K562 (cell line): ENCODE measurements around the gene PRUNE1. TPM values are rescaled to one million over a fixed set of nuclear protein-coding genes. Genes with fewer than 3 reads are reported as not detected.

Source experiments
- BRCA1 ChIP-seq, 2 experiments: fragments of 450-650 bp in 1 of 2; sonication (generic) in 1 of 2; formaldehyde crosslinking in 1 of 2; IDR thresholded peaks; 2 replicates each; pipeline versions ENCODE4 v1.5.0 to v1.6.1; 2017 to 2020; ENCODE audit warnings: mild to moderate bottlenecking in 1 of 2, missing genetic modification reagents in 1 of 2
- CBFB ChIP-seq: sonication (generic); formaldehyde crosslinking; IDR thresholded peaks from 2 replicates; pipeline ENCODE4 v1.4.0; 2020; ENCODE audit warnings: mild to moderate bottlenecking, missing genetic modification reagents
- E2F6 ChIP-seq, 2 experiments: IDR thresholded peaks; 2 replicates each; pipeline ENCODE4 v1.6.1; 2011; ENCODE audit warnings: borderline replicate concordance in 1 of 2, control low read depth in 1 of 2, low read depth in 1 of 2, low read length in 1 of 2, mild to moderate bottlenecking in 1 of 2, mixed read lengths in 1 of 2, moderate library complexity in 1 of 2; ENCODE audit not compliant: insufficient read depth in 1 of 2, insufficient read length in 1 of 2, poor library complexity in 1 of 2, severe bottlenecking in 1 of 2; ENCODE audit errors: extremely low read depth in 1 of 2
- ELF4 ChIP-seq: fragments of 450-650 bp; formaldehyde crosslinking; IDR thresholded peaks from 2 replicates; pipeline ENCODE4 v1.4.0; 2022; ENCODE audit warnings: missing genetic modification characterization
- HDAC8 ChIP-seq: fragments of 450-650 bp; IDR thresholded peaks from 2 replicates; pipeline ENCODE4 v1.6.1; 2016; ENCODE audit warnings: mild to moderate bottlenecking, missing genetic modification characterization, moderate library complexity, missing compliant biosample characterization
- JUNB ChIP-seq: fragments of 450-650 bp; formaldehyde crosslinking; conservative IDR thresholded peaks from 2 replicates; pipeline ENCODE4 v1.4.0; 2020; ENCODE audit warnings: mild to moderate bottlenecking
- MLLT1 ChIP-seq, 2 experiments: fragments of 450-650 bp; IDR thresholded peaks; 2 replicates each; pipeline ENCODE4 v1.6.1; 2016
- NR2C2 ChIP-seq, 2 experiments: fragments of 200-800 bp in 1 of 2; sonication (Bioruptor generic) in 1 of 2; sonication (generic) in 1 of 2; formaldehyde crosslinking in 1 of 2; IDR thresholded peaks; 2 replicates each; pipeline versions ENCODE4 v1.6.1 to v1.8.0; 2016 to 2022; ENCODE audit warnings: mild to moderate bottlenecking in 1 of 2, missing compliant biosample characterization in 1 of 2, missing genetic modification characterization in 1 of 2, missing genetic modification reagents in 1 of 2
- NRF1 ChIP-seq, 2 experiments: fragments of 450-650 bp; IDR thresholded peaks in 1 of 2; conservative IDR thresholded peaks in 1 of 2; 2 replicates each; pipeline ENCODE4 v1.6.1; 2014; ENCODE audit warnings: mild to moderate bottlenecking in 2 of 2
- PHF20 ChIP-seq: fragments of 450-650 bp; IDR thresholded peaks from 2 replicates; pipeline ENCODE4 v1.6.1; 2018; ENCODE audit not compliant: partially characterized antibody
- PRPF4 ChIP-seq: fragments of 200-400 bp; formaldehyde crosslinking; IDR thresholded peaks from one replicate; pipeline ENCODE4 v1.6.1; 2017; ENCODE audit warnings: low read length, low read depth, mild to moderate bottlenecking; ENCODE audit not compliant: insufficient read depth, poor library complexity, severe bottlenecking
- RBM15 ChIP-seq: fragments of 200-400 bp; formaldehyde crosslinking; IDR thresholded peaks from 2 replicates; pipeline ENCODE4 v1.6.1; 2018; ENCODE audit warnings: mild to moderate bottlenecking, low read length, moderate library complexity; ENCODE audit not compliant: insufficient read depth
- RHOXF2B ChIP-seq: fragments of 250-450 bp; sonication (Bioruptor Pico); conservative IDR thresholded peaks from 2 replicates; pipeline ENCODE4 v1.5.1; 2021
- SRSF1 ChIP-seq: fragments of 200-400 bp; formaldehyde crosslinking; IDR thresholded peaks from 2 replicates; pipeline ENCODE4 v1.6.1; 2017; ENCODE audit warnings: mild to moderate bottlenecking, low read depth, low read length, moderate library complexity
- SRSF7 ChIP-seq: fragments of 200-400 bp; formaldehyde crosslinking; optimal IDR thresholded peaks from 2 replicates; pipeline ENCODE3; 2017; ENCODE audit warnings: mild to moderate bottlenecking, low read depth, low read length
- TAF15 ChIP-seq: fragments of 200-400 bp; formaldehyde crosslinking; IDR thresholded peaks from 2 replicates; pipeline ENCODE4 v1.6.1; 2017; ENCODE audit warnings: mild to moderate bottlenecking, low read depth, low read length, moderate library complexity
- UBTF ChIP-seq, 2 experiments: IDR thresholded peaks; 2 replicates each; pipeline ENCODE4 v1.6.1; 2012; ENCODE audit warnings: improper control_type of control experiment in 2 of 2, low read depth in 2 of 2, low read length in 2 of 2, borderline replicate concordance in 1 of 2
- ZNF140 ChIP-seq: fragments of 250-450 bp; sonication (Bioruptor Pico); IDR thresholded peaks from 2 replicates; pipeline ENCODE4 v1.8.0; 2021; ENCODE audit warnings: moderate library complexity, mild to moderate bottlenecking, inconsistent platforms
- ZNF174 ChIP-seq: fragments of 250-450 bp; sonication (Bioruptor Pico); IDR thresholded peaks from 2 replicates; pipeline ENCODE4 v1.4.0; 2020; ENCODE audit warnings: mild to moderate bottlenecking
- polyA plus RNA-seq, 8 experiments: library from polyadenylated mRNA; depleted of rRNA in 4 of 8; stranded (reverse) in 5 of 8; unstranded in 3 of 8; fragments of >200 nt; fragmentation: Nextera tagmentation in 2 of 8; fragmentation: Illumina TruSeq in 1 of 8; extraction: Ambion mirVana in 2 of 8; extraction: Trizol in 1 of 8; gene quantifications; 2 replicates each; pipeline versions ENCODE4 v1.2.1 to v1.2.3, GENCODE V29; 2011 to 2014; ENCODE audit warnings: inconsistent platforms in 1 of 8, missing spikeins in 1 of 8
- total RNA-seq, 7 experiments: library from RNA; depleted of rRNA in 6 of 7; stranded (reverse); fragments of >200 nt in 6 of 7; fragmentation: Illumina TruSeq in 2 of 7; extraction: Trizol in 2 of 7; gene quantifications; 2 replicates each; pipeline versions ENCODE4 v1.2.1 to v1.2.3, GENCODE V29; 2011 to 2021; ENCODE audit warnings: low replicate concordance in 1 of 7
- TF ChIP-seq, protein P1 (sequence below): fragments of 450-650 bp; IDR thresholded peaks from 2 replicates; pipeline ENCODE4 v1.6.1; 2016; ENCODE audit warnings: missing biosample characterization, missing genetic modification characterization

PRUNE1 gene
- total and polyA plus RNA-seq, 9 of the 15 experiments (the other 6 are each of a cell fraction or from before 2014, with no cell fraction given) = 16.7 to 48.3 (median 26.2) TPM

DNA sequence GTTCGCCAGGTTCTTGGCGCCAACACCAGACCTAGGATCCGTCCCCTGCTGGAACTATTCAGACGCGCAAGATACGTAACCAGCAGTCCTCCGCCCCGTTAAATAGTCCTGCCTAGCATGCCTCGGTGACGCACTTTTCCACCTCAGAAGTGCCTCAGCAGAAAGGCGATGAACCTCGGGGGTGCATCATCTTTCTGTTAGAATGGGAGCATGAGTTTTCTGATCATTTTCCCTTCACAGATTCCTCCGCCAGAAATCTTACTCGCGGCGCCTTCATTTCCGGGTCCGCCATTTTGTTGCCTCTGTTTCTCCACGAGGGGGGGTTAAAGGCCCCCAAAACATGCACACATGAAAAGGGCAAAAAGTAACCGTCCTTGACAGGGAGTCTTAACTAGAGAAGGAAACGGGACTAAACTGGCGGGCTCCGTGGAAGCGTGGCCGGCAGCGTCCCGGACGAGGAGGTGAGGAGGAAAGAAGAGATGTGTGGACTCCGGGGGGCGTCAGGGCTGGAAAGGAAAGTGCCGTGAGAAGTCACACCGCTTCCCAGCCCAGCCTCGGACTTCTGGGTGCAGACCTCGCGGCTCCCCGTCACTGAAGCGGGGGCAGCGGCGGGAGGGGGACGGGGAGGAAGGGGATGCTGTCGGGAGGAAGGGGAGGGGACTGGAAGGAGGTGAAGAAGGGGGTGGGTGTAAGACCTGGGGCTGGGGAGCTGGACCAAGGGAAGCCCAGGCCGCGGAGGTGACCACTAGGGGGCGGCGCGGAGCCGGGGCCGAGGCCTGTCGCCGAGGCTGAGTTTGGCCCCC lies 62.4 kb downstream of the PRUNE1 start, which contains the start of gene GABPB2 (continued):
- TF ChIP-seq, protein P1, sequence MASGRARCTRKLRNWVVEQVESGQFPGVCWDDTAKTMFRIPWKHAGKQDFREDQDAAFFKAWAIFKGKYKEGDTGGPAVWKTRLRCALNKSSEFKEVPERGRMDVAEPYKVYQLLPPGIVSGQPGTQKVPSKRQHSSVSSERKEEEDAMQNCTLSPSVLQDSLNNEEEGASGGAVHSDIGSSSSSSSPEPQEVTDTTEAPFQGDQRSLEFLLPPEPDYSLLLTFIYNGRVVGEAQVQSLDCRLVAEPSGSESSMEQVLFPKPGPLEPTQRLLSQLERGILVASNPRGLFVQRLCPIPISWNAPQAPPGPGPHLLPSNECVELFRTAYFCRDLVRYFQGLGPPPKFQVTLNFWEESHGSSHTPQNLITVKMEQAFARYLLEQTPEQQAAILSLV (tag) = no peak; the same call in none of the 2 replicates
- TF ChIP-seq HDAC8 = peak; percentile 78
- peak; percentile 97 for TF ChIP-seq PHF20
- peak; percentile 54 to 87; a peak in 3 of 4 replicates for TF ChIP-seq MLLT1 (IDR thresholded peaks at IDR 0.05)
- no peak for TF ChIP-seq SRSF7
- TF ChIP-seq ZNF174 (CRISPR knock-in tag) = no peak
- TF ChIP-seq UBTF (IDR thresholded peaks at IDR 0.05; ENCODE audit: borderline replicate concordance in 1 of 2, low read depth in 2 of 2, low read length in 2 of 2) = peak in 1 of 2 experiments; percentile 45; a peak in 1 of 4 replicates
- TF ChIP-seq CBFB (CRISPR knock-in tag) = no peak
- 0 out of 2 replicates have a peak, but pooled peaks have one; percentile 18 for TF ChIP-seq JUNB (CRISPR knock-in tag)
- no peak for TF ChIP-seq ZNF140
- TF ChIP-seq BRCA1 (IDR thresholded peaks at IDR 0.05) = no peak
- TF ChIP-seq BRCA1 (CRISPR knock-in tag; IDR thresholded peaks at IDR 0.05) = no peak
- peak; percentile 27; the same call in 1 of the 2 replicates for TF ChIP-seq NR2C2 (CRISPR knock-in tag; IDR thresholded peaks at IDR 0.05)
- TF ChIP-seq NR2C2 (tag; IDR thresholded peaks at IDR 0.05) = peak; percentile 56; the same call in 1 of the 2 replicates
- TF ChIP-seq SRSF1 = 0 out of 2 replicates have a peak, but pooled peaks have one; percentile 10
- TF ChIP-seq RHOXF2B (CRISPR knock-in tag) = no peak
- TF ChIP-seq RBM15 = no peak
- TF ChIP-seq NRF1 (conservative IDR thresholded peaks at IDR 0.05 in 1 of 2, IDR thresholded peaks at IDR 0.05 in 1 of 2) = peak; percentile 49 to 77; a peak in 3 of 4 replicates
- peak; percentile 97 for TF ChIP-seq ELF4 (CRISPR knock-in tag)
- TF ChIP-seq PRPF4 = no peak
- TF ChIP-seq TAF15 = no peak
- TF ChIP-seq E2F6 (IDR thresholded peaks at IDR 0.05; ENCODE audit: borderline replicate concordance in 1 of 2, extremely low read depth in 1 of 2, insufficient read depth in 1 of 2, insufficient read length in 1 of 2, low read depth in 1 of 2, low read length in 1 of 2, poor library complexity in 1 of 2, severe bottlenecking in 1 of 2) = peak; percentile 59 to 90
